VCaP (cell line): ENCODE data around the gene UNC119.

Experiments used
- H3K27ac ChIP-seq: fragments of 450-650 bp; 2 replicates; pipeline ENCODE4 v1.5.1; 2017
- CTCF ChIP-seq: fragments of 450-650 bp; conservative IDR thresholded peaks from 2 replicates; pipeline ENCODE4 v1.5.1; 2017; ENCODE audit warnings: mild to moderate bottlenecking, moderate library complexity

The UNC119 gene

GRCh38 chr17:28530926-28531325 lies 21.5 kb downstream of the UNC119 start:
- no peak for TF ChIP-seq CTCF
- no peak overlapping the region for H3K27ac ChIP-seq

- no peak for TF ChIP-seq CTCF
Measured at GRCh38 chr17:28530250-28530649, 22.2 kb downstream of the UNC119 start.

GRCh38 chr17:28529013-28529400 lies 23.4 kb downstream of the UNC119 start:
- peak overlapping the region; percentile 86; the same call in 1 of the 2 replicates for H3K27ac ChIP-seq
- no peak for TF ChIP-seq CTCF

More at GRCh38 chr17:28530250-28530649, 22.2 kb downstream of the UNC119 start:
- H3K27ac ChIP-seq = no peak overlapping the region

- no peak for TF ChIP-seq CTCF
- peak overlapping the region; percentile 86 for H3K27ac ChIP-seq
Measured at GRCh38 chr17:28528327-28529012, 24.0 kb downstream of the UNC119 start.

- peak overlapping the region; percentile 86 for H3K27ac ChIP-seq
- no peak for TF ChIP-seq CTCF
Measured at GRCh38 chr17:28527859-28528258, 24.6 kb downstream of the UNC119 start.

DNA sequence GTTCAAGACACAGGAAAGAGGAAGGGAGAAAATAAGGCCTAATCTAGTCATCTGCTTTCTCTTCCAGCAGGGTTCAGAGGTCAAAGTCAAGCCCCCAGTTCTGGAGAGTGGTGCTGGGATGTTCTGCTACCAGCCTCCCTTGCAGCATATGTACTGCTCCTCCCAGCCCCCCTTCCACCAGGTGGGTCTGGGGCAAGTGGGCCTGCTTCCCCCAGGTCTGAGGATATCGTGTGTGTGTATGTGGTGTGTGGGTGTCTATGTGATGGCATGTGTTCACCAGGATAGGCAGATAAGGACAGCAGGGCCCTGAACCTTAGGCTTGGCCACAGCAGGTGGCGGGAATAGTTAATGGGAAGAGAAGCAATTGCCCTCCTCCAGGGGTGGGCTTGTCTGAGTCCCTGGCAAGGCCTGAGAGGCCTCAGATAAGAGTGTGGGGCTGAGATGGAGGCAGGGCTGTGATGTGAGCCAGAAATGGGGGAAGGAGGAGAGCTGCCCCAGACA lies 25.2 kb downstream of the UNC119 start:
- no peak for TF ChIP-seq CTCF
- H3K27ac ChIP-seq = peak overlapping the region; percentile 86

GRCh38 chr17:28526381-28526780 lies 26.0 kb downstream of the UNC119 start:
- TF ChIP-seq CTCF = no peak
- peak overlapping the region; percentile 86 for H3K27ac ChIP-seq
